HL-60 (cell line): ENCODE data around the gene SNRNP40.

Experiments used
- DNase-seq, 2 experiments: peaks; one replicate each; pipeline ENCODE4 v3.0.0-alpha.2; 2010 to 2020; ENCODE audit warnings: low read depth in 1 of 2, low spot score in 1 of 2
- H3K27ac ChIP-seq: fragments of 250-450 bp; sonication (Bioruptor Pico); replicated peaks from 2 replicates; pipeline ENCODE4 v1.5.1; 2020; ENCODE audit warnings: mild to moderate bottlenecking, moderate library complexity
- H3K27me3 ChIP-seq: fragments of 250-450 bp; sonication (Bioruptor Pico); 2 replicates; pipeline ENCODE4 v1.5.1; 2021; ENCODE audit warnings: mild to moderate bottlenecking, moderate library complexity; ENCODE audit not compliant: insufficient read depth, poor library complexity, severe bottlenecking
- H3K4me3 ChIP-seq: replicated peaks from 2 replicates; pipeline ENCODE4 v1.5.1; 2011; ENCODE audit warnings: mild to moderate bottlenecking, control low read depth, low read length; ENCODE audit not compliant: insufficient read depth
- CTCF ChIP-seq: IDR thresholded peaks from one replicate; pipeline ENCODE4 v1.5.1; 2011; ENCODE audit warnings: low read length, control low read depth, inconsistent platforms; ENCODE audit not compliant: insufficient read depth
- GABPA ChIP-seq: IDR thresholded peaks from 2 replicates; pipeline ENCODE4 v1.6.1; 2012; ENCODE audit warnings: low read depth
- POLR2AphosphoS5 ChIP-seq: IDR thresholded peaks from 2 replicates; pipeline ENCODE4 v1.6.1; 2012; ENCODE audit warnings: low read depth
- REST ChIP-seq: IDR thresholded peaks from 2 replicates; pipeline ENCODE4 v1.6.1; 2012; ENCODE audit warnings: low read depth; ENCODE audit not compliant: insufficient replicate concordance
- SPI1 ChIP-seq: IDR thresholded peaks from 2 replicates; pipeline ENCODE4 v1.6.1; 2012; ENCODE audit warnings: low read depth, mild to moderate bottlenecking, borderline replicate concordance

SNRNP40 gene

GRCh38 chr1:31336687-31337467, 40.3 kb upstream of the SNRNP40 start:
- Histone ChIP-seq H3K27ac (no peak overlapping the region), H3K4me3 (no peak overlapping the region), H3K27me3 (no peaks in the 10 kb centered on the region)
- no peak for DNase-seq
- TF ChIP-seq SPI1 (no peak), GABPA (no peak), CTCF (no peak), REST (no peak), POLR2AphosphoS5 (no peak)

- H3K27ac ChIP-seq, result no peak overlapping the region
- DNase-seq, result peak in 1 of 2 experiments; percentile 32
Measured at GRCh38 chr1:31335007-31335406, 38.4 kb upstream of the SNRNP40 start.

More at GRCh38 chr1:31335007-31335406, 38.4 kb upstream of the SNRNP40 start:
- H3K4me3 ChIP-seq, result no peak overlapping the region
- TF ChIP-seq GABPA (no peak), CTCF (no peak), POLR2AphosphoS5 (no peak), REST (no peak), SPI1 (no peak)
- no peaks in the 10 kb centered on the region for H3K27me3 ChIP-seq
